HL-60 (cell line): ENCODE measurements around the gene CHN1.

Experiments used
- DNase-seq, 2 experiments: peaks; one replicate each; pipeline ENCODE4 v3.0.0-alpha.2; 2010 to 2020; ENCODE audit warnings: low read depth in 1 of 2, low spot score in 1 of 2
- H3K27ac ChIP-seq: fragments of 250-450 bp; sonication (Bioruptor Pico); replicated peaks from 2 replicates; pipeline ENCODE4 v1.5.1; 2020; ENCODE audit warnings: mild to moderate bottlenecking, moderate library complexity
- H3K27me3 ChIP-seq: fragments of 250-450 bp; sonication (Bioruptor Pico); 2 replicates; pipeline ENCODE4 v1.5.1; 2021; ENCODE audit warnings: mild to moderate bottlenecking, moderate library complexity; ENCODE audit not compliant: insufficient read depth, poor library complexity, severe bottlenecking
- H3K4me3 ChIP-seq: replicated peaks from 2 replicates; pipeline ENCODE4 v1.5.1; 2011; ENCODE audit warnings: mild to moderate bottlenecking, control low read depth, low read length; ENCODE audit not compliant: insufficient read depth
- GABPA ChIP-seq: IDR thresholded peaks from 2 replicates; pipeline ENCODE4 v1.6.1; 2012; ENCODE audit warnings: low read depth
- POLR2AphosphoS5 ChIP-seq: IDR thresholded peaks from 2 replicates; pipeline ENCODE4 v1.6.1; 2012; ENCODE audit warnings: low read depth
- SPI1 ChIP-seq: IDR thresholded peaks from 2 replicates; pipeline ENCODE4 v1.6.1; 2012; ENCODE audit warnings: low read depth, mild to moderate bottlenecking, borderline replicate concordance
- TF ChIP-seq, protein P1 (sequence below): IDR thresholded peaks from one replicate; pipeline ENCODE4 v1.5.1; 2011; ENCODE audit warnings: low read length, control low read depth, inconsistent platforms; ENCODE audit not compliant: insufficient read depth
- TF ChIP-seq, protein P2 (sequence below): IDR thresholded peaks from 2 replicates; pipeline ENCODE4 v1.6.1; 2012; ENCODE audit warnings: low read depth; ENCODE audit not compliant: insufficient replicate concordance

CHN1 gene

DNA sequence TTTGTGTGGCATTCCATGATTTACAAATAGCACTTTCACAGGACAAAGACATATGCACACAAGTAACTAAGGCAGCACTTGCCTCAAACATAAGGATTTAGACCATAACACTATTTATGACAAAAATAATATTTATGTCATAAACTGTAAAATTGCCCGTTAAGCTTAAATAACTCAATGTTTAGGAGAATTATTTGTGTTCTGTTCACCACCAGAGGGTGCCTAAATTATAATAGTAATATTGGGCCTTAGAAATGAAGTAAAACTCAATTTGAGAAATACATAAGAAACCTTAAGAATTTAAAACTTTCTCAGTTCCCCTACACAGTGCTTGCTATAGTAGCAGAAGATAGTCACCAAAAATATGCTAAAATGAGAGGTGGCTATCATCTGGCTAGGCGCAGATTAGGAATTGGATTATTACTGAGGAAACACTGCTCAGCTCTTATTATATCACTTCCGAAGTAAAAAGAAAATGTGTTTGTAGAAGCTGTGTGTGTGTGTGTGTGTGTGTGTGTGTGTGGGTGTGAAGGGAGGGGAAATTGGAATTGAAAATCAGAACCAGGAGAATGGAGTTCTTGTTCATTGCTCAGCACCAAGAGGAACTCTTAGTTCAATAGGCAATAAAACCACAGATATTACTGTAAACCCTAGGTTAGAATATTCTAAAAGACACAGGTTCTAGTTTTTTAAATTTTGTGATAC, 4.9 kb upstream of the CHN1 start:
- H3K27me3 ChIP-seq: peaks cover 35% of the 10 kb centered on the region
- TF ChIP-seq SPI1: no peak
- TF ChIP-seq, protein P1, sequence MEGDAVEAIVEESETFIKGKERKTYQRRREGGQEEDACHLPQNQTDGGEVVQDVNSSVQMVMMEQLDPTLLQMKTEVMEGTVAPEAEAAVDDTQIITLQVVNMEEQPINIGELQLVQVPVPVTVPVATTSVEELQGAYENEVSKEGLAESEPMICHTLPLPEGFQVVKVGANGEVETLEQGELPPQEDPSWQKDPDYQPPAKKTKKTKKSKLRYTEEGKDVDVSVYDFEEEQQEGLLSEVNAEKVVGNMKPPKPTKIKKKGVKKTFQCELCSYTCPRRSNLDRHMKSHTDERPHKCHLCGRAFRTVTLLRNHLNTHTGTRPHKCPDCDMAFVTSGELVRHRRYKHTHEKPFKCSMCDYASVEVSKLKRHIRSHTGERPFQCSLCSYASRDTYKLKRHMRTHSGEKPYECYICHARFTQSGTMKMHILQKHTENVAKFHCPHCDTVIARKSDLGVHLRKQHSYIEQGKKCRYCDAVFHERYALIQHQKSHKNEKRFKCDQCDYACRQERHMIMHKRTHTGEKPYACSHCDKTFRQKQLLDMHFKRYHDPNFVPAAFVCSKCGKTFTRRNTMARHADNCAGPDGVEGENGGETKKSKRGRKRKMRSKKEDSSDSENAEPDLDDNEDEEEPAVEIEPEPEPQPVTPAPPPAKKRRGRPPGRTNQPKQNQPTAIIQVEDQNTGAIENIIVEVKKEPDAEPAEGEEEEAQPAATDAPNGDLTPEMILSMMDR: no peak
- TF ChIP-seq GABPA: no peak
- TF ChIP-seq, protein P2, sequence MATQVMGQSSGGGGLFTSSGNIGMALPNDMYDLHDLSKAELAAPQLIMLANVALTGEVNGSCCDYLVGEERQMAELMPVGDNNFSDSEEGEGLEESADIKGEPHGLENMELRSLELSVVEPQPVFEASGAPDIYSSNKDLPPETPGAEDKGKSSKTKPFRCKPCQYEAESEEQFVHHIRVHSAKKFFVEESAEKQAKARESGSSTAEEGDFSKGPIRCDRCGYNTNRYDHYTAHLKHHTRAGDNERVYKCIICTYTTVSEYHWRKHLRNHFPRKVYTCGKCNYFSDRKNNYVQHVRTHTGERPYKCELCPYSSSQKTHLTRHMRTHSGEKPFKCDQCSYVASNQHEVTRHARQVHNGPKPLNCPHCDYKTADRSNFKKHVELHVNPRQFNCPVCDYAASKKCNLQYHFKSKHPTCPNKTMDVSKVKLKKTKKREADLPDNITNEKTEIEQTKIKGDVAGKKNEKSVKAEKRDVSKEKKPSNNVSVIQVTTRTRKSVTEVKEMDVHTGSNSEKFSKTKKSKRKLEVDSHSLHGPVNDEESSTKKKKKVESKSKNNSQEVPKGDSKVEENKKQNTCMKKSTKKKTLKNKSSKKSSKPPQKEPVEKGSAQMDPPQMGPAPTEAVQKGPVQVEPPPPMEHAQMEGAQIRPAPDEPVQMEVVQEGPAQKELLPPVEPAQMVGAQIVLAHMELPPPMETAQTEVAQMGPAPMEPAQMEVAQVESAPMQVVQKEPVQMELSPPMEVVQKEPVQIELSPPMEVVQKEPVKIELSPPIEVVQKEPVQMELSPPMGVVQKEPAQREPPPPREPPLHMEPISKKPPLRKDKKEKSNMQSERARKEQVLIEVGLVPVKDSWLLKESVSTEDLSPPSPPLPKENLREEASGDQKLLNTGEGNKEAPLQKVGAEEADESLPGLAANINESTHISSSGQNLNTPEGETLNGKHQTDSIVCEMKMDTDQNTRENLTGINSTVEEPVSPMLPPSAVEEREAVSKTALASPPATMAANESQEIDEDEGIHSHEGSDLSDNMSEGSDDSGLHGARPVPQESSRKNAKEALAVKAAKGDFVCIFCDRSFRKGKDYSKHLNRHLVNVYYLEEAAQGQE: no peak
- no peak for TF ChIP-seq POLR2AphosphoS5
- no peak for DNase-seq
- no peak overlapping the region for H3K27ac ChIP-seq
- H3K4me3 ChIP-seq: no peak overlapping the region

DNA sequence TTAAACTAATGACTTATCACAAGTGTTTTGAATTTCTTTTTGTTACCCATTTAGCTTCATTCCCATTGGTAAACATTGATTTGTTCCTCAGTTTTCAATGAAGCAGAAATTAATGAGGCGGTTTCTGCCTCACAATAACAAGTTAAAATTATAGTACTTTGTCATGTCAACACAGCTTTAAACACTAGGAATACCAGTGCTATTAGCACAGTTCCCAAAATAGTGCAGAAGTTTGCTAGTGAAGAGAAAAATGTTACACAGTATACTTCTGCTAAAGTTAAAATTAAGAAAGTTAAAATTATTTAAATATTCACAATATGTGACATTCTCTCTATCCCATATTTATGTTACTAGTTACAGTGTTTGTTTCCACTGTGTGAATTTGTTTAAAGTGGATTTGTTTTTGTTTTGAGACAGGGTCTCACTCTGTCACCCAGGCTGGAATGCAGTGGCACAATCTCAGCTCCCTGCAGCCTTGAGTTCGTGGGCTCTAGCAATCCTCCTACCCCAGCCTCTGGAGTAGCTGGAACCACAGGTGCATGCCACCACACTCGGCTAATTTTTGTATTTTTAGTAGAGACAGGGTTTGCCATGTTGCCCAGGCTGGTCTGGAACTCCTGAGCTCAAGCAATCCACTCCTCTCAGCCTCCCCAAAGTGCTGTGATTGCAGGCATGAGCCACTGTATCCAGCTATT, 3.8 kb upstream of the CHN1 start:
- H3K4me3 ChIP-seq: no peak overlapping the region
- TF ChIP-seq, protein P1: no peak
- TF ChIP-seq GABPA: no peak
- TF ChIP-seq POLR2AphosphoS5: no peak
- no peak for TF ChIP-seq SPI1
- TF ChIP-seq, protein P2: no peak
- no peak overlapping the region for H3K27ac ChIP-seq
- peaks cover 42% of the 10 kb centered on the region for H3K27me3 ChIP-seq
- no peak for DNase-seq

DNA sequence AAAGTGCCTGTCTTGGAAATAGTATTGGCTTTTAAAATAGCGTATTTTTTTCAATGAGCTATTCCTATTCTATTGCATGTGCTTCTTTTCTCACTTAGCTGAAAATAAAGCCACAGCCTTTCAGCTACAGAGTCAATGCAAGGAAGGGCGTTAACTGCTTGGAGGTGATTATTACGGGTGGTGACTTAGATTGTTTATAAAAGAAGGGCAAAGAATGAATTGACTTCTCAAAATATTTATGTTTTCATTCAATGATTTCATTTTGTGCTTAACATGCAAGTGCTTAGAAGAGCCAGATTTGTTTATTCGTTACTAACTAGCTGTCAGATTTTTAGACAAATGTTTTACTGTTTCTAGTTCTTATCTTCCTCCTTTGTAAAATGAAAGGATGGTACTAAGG, 2.8 kb upstream of the CHN1 start:
- no peak for TF ChIP-seq POLR2AphosphoS5
- no peak for TF ChIP-seq SPI1
- TF ChIP-seq GABPA: no peak
- TF ChIP-seq, protein P1: no peak
- TF ChIP-seq, protein P2: no peak
- no peak overlapping the region for H3K4me3 ChIP-seq
- DNase-seq: no peak
- H3K27me3 ChIP-seq: peaks cover 52% of the 10 kb centered on the region
- H3K27ac ChIP-seq: no peak overlapping the region
